Stimulated activated CD8-positive, alpha-beta memory T cell treated with anti-CD3 and anti-CD28 coated beads, Interleukin-7, amount 100 ng/mL, for 1 hour (primary cell): ENCODE results near the gene MAP2K4.

Source experiments
- DNase-seq, 2 donors: peaks; one replicate each; pipeline ENCODE4 v3.0.0-alpha.2; 2020; ENCODE audit warnings: low read depth in 2 of 2

MAP2K4 gene

DNA sequence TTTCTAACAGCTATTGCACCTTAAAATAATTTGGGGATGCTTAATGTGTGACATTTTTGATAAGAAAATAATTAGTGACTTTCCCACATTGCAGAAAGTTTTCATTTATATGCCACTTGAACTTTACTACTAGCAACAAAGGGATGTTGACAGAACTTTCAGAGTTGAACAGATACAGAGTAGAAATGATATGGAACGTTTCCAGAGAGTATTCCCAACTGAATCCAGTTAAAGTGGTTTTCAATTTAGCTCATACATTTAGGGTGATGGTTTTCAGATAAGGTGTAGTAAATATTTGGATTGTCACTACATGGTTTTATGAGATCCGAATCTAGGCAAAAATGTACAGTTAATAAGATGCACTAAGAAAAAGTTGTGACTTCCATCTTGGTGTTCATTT is 17.3 kb downstream of the MAP2K4 start:
- no peak for DNase-seq

- no peak for DNase-seq
Observed at GRCh38 chr17:12040478-12040877, 19.8 kb downstream of the MAP2K4 start.

- DNase-seq = no peak
Observed at GRCh38 chr17:12041312-12041711, 20.6 kb downstream of the MAP2K4 start.

DNA sequence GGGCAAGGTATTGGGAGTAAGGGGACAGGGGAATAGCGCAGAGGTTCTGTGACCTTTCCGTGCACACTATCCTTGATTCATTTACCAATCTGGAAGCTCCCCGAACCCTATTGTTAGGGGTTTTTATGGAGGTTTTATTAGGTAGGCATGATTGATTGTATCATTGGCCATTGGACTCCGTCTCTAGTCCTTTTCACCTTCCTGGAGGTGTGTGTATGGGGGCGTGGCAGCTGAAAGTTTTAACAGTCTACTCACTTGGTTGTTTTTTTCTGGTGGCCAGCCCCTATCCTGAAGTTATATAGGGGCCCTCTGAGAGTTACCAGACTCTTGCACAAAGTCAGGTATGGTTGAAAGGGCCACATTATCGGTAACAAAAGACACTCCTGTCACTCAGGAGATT is 23.0 kb downstream of the MAP2K4 start:
- DNase-seq = no peak

- DNase-seq = no peak
Observed at GRCh38 chr17:12046786-12047185, 26.1 kb downstream of the MAP2K4 start.

- no peak for DNase-seq
Observed at GRCh38 chr17:12047681-12048376, 27.2 kb downstream of the MAP2K4 start.

GRCh38 chr17:12048843-12049473 is 28.3 kb downstream of the MAP2K4 start:
- no peak for DNase-seq

GRCh38 chr17:12050646-12051225 is 30.1 kb downstream of the MAP2K4 start:
- no peak for DNase-seq

GRCh38 chr17:12053552-12053951 is 32.9 kb downstream of the MAP2K4 start:
- no peak for DNase-seq

DNA sequence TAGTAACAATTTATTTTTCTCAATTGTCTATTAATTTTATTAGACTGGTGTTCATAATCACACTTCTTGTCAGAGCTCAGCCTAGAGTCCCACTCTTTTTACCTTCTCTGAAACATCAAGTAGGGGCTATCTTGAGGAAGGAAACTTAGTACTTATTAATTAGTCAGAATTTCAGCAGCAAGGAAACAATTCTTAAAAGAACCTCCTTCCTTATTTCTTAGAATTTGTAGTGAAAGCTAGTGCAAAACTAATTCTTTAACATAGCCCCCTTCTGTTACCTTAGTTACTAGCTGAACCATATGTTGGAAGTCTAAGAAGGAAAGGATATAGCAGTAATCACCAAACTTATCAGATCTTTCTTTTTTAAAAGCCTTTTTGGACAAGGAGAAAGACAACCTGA is 35.2 kb downstream of the MAP2K4 start:
- no peak for DNase-seq

DNA sequence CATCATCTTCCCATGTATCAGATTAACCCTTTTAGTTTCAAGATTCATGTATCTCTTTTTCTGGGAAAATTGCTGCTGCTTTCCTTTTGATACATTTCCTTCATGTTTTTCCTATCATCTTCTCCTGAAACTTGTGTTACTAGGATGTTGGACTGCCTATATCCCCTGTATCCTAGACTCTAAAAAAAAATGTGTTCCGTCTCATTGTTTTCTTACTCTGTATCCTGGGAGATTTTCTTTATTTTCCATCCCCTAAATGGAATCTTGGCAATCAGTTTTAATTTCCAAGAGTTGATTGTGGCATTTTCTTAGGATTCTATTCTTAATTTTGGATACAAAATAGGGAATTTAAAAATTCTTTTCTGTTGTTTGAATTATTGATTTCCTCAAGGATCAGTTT is 36.8 kb downstream of the MAP2K4 start:
- no peak for DNase-seq

DNA sequence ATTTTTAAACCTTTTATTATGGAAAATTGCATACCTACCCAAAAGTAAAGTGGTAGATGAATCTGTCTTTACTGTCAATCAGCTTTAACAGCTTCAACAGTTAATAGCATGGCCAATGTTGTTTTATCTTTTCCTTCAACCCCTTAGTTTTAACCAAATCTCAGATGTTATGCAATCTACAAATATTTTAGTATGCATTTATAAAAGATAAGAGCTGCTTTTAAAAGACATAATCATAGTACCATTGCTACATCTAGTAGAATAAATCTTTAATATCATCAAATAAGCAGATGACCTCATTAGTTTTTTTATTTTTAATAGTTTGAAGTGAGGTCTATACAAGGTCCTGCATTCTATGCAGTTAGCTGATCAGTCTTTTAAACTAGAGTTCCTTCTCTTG is 37.9 kb downstream of the MAP2K4 start:
- DNase-seq = no peak

DNA sequence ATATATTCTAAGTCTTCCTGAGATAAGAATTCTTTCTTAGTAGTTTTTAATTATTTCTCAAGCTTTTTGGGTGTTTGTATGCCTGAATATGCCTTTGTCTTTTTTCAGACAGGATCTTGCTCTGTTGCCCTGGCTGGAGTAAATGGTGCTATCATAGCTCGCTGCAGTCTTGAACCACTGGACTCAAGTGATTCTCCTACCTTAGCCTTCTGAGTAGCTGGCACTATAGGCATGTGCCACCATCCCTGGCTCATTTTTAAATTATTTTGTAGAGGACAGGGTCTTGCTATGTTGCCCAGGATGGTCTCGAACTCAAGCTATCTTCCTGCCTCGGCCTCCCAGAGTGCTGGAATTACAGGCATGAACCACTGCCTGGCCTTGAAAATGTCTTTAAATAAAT is 41.6 kb downstream of the MAP2K4 start:
- no peak for DNase-seq

- no peak for DNase-seq
Observed at GRCh38 chr17:12064395-12064794, 43.7 kb downstream of the MAP2K4 start.

- DNase-seq = no peak
Observed at GRCh38 chr17:12067485-12067884, 46.8 kb downstream of the MAP2K4 start.

DNA sequence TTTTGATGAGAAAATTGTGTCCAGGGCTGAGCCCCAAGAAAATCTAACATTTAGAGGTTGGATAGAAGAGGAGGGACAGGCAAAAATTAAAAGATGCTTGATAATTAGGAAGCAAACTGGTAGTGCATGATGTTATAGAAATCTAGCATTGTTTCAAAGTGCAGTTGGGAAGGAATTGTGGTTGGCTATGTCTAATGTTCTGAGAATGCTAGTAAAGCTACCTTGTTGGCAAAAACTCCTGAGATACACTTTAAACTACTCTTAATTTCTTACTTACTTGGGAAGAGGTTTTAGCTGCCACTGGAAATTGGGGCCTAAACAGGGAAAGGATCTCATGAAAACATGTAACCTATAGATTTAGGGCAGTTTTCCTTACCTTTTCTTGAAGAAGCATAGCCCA is 48.3 kb downstream of the MAP2K4 start:
- DNase-seq = no peak

GRCh38 chr17:12070561-12070960 is 49.9 kb downstream of the MAP2K4 start:
- DNase-seq = no peak

DNA sequence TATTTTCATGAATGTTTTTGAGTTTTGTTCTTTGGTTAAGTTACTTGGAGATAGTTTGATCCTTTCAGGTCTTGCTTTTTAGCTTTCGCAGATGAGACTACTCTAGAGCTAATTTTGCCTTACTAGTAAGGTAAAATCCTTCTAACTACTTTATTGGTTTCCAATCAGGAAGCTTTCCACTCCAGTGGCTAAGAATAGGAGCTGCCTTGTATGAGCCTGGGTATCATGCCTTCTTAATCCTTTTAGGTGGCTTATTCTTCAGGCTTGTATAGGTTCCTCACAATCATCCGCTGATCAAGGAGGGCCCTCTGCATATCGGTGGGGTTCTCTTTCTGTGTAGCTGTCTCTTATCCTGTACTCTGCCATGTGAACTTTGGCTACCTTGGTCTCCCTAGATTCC is 53.7 kb downstream of the MAP2K4 start:
- DNase-seq = no peak

DNA sequence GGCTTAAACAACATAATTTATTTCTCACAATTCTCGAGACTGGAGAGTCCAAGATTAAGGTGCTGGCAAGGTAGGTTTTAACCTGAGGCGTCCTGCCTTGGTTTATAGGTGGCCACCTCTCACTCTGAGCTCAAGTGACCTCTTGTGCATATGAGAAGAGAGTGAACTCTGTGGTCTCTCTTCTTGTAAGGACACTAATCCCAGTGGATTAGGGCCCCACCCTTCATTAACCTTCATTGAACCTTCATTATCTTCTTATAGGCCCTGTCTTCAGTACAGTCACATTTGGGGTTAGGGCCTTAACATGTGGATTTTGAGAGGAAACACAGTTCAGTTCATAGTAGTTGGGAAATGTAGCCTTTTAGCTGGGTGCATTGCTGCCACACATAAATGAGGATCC is 57.1 kb downstream of the MAP2K4 start:
- DNase-seq = no peak

DNA sequence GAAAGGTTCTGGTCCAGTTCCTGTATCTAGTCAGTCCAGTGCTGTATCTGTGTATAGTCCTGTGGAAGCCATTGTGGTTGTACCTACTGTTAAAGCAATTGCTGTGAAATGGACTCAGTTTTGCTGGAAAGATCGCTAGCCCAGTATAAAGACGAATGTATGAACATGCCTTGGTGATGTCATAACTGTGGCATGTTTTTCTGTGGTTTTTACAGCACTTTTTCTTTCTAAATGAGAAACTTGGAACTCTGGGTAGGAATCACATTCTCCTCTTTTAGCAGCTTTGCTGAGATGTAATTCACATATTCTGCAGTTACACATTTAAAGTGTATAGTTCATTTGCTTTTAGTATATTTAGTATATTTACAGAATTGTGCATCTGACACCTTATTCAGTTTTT is 58.1 kb downstream of the MAP2K4 start:
- DNase-seq = no peak

- no peak for DNase-seq
Observed at GRCh38 chr17:12081720-12082119, 61.0 kb downstream of the MAP2K4 start.

DNA sequence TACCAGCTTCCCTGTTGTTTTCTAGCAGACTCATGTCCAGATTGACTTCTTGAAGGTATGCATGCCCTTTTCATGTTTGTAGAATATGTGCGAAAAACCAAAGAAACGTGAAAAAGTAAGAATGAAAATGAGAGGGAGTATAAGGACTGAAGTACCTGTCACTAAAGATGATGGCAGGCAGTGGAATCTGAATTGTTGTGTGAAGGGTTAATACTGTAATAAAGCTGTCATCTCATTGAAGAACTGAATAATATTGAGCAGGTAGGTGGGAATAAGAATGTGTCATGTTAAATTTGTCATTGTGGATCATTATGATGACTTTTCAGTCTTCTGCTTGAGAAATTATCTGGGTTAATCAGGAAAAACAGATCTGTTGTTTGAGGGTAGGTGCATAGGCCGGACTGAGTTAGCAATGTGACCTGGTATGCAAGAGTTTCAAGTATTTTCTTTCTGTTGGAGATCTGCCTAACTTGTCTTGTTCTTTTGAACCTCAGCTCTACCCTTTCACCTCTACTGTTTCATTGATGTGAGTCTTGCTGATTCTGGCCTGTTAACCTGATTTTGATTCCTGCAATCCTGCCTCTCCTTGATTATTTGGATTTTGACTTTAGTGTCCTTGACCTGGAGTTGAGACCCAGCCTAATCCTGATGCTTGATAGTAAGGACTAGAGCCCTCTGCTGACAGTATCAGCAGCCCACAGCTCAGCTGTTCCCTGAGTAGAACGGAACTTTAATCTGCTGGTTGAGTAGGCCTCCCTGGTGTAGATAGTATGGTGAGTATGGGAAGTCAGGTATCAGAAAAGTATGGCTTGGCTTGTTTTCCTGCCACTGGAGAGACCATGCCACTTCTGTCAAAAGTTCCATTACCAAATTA is 64.6 kb downstream of the MAP2K4 start:
- DNase-seq = no peak
